CD14-positive monocyte (primary cell): ENCODE data around the gene TSPAN18. TPM values are rescaled to one million over a fixed set of nuclear protein-coding genes. Genes with fewer than 3 reads are reported as not detected.

ENCODE experiments used
- DNase-seq, 3 donors: peaks; one replicate each; pipeline ENCODE4 v3.0.0-alpha.2; 2011 to 2022
- H2AFZ ChIP-seq: 2 replicates; pipeline ENCODE4 v1.6.0; 2012; ENCODE audit warnings: mild to moderate bottlenecking, low read depth, low read length, inconsistent platforms; ENCODE audit not compliant: insufficient read depth, poor library complexity, severe bottlenecking
- H3K27ac ChIP-seq, 2 donors: 1 replicate in 1 of 2; 2 replicates in 1 of 2; pipeline ENCODE4 v1.5.1; 2012 to 2013; ENCODE audit warnings: low read length in 2 of 2, control low read depth in 1 of 2, inconsistent platforms in 1 of 2, low read depth in 1 of 2, mild to moderate bottlenecking in 1 of 2
- H3K27me3 ChIP-seq, 2 donors: one replicate each; pipeline versions ENCODE4 v1.6.0 to v1.6.1; 2011 to 2013; ENCODE audit warnings: low read length in 2 of 2; ENCODE audit not compliant: control insufficient read depth in 2 of 2, insufficient read depth in 2 of 2
- H3K36me3 ChIP-seq, 2 donors: replicated peaks in 1 of 2; 1 replicate in 1 of 2; 2 replicates in 1 of 2; pipeline versions ENCODE4 v1.5.1 to v1.6.1; 2012 to 2013; ENCODE audit warnings: low read length in 2 of 2, control low read depth in 1 of 2, inconsistent platforms in 1 of 2, mild to moderate bottlenecking in 1 of 2; ENCODE audit not compliant: insufficient read depth in 2 of 2, control insufficient read depth in 1 of 2
- H3K4me1 ChIP-seq, 2 donors: 1 replicate in 1 of 2; 2 replicates in 1 of 2; pipeline versions ENCODE4 v1.5.1 to v1.6.1; 2012 to 2013; ENCODE audit warnings: low read length in 2 of 2, control low read depth in 1 of 2, inconsistent platforms in 1 of 2, mild to moderate bottlenecking in 1 of 2, moderate library complexity in 1 of 2; ENCODE audit not compliant: insufficient read depth in 2 of 2, control insufficient read depth in 1 of 2
- H3K4me2 ChIP-seq: replicated peaks from 2 replicates; pipeline ENCODE3; 2012; ENCODE audit warnings: low read length, moderate library complexity, mild to moderate bottlenecking; ENCODE audit not compliant: poor library complexity, severe bottlenecking; ENCODE audit errors: extremely low read depth
- H3K4me3 ChIP-seq, 3 experiments: fragments of 200-600 bp in 1 of 3; sonication (generic) in 1 of 3; replicated peaks in 1 of 3; 1 replicate in 2 of 3; 2 replicates in 1 of 3; pipeline ENCODE4 v1.5.1; 2011 to 2013; ENCODE audit warnings: low read length in 3 of 3, mild to moderate bottlenecking in 3 of 3, control low read depth in 2 of 3, low read depth in 2 of 3, inconsistent platforms in 1 of 3, moderate library complexity in 1 of 3
- H3K79me2 ChIP-seq: 2 replicates; pipeline ENCODE4 v1.6.0; 2012; ENCODE audit warnings: mild to moderate bottlenecking, control low read depth, inconsistent platforms, low read length, moderate library complexity; ENCODE audit not compliant: insufficient read depth
- H3K9ac ChIP-seq: 2 replicates; pipeline ENCODE4 v1.6.0; 2017; ENCODE audit warnings: low read length, mild to moderate bottlenecking; ENCODE audit not compliant: insufficient read depth, poor library complexity, severe bottlenecking
- H3K9me3 ChIP-seq, 2 donors: replicated peaks in 1 of 2; 1 replicate in 1 of 2; 2 replicates in 1 of 2; pipeline versions ENCODE4 v1.5.1 to v1.6.1; 2012 to 2013; ENCODE audit warnings: low read length in 2 of 2, control low read depth in 1 of 2; ENCODE audit not compliant: control insufficient read depth in 1 of 2, insufficient read depth in 1 of 2
- H4K20me1 ChIP-seq: 2 replicates; pipeline ENCODE4 v1.6.0; 2012; ENCODE audit warnings: mild to moderate bottlenecking, low read length, control low read depth, moderate library complexity; ENCODE audit not compliant: insufficient read depth
- H3K27ac Mint-ChIP-seq, 7 donors: one replicate each; pipeline ENCODE4 v1.8.0; 2020; ENCODE audit warnings: mild to moderate bottlenecking in 7 of 7, mixed read lengths in 7 of 7, moderate library complexity in 6 of 7, inconsistent platforms in 2 of 7
- H3K27me3 Mint-ChIP-seq, 3 donors: one replicate each; pipeline ENCODE4 v1.8.0; 2021 to 2022; ENCODE audit warnings: low read depth in 3 of 3, mild to moderate bottlenecking in 3 of 3, mixed read lengths in 3 of 3, moderate library complexity in 3 of 3, inconsistent platforms in 1 of 3
- H3K36me3 Mint-ChIP-seq, 2 donors: one replicate each; pipeline ENCODE4 v1.8.0; 2020; ENCODE audit warnings: mixed read lengths in 2 of 2, inconsistent platforms in 1 of 2, mild to moderate bottlenecking in 1 of 2
- H3K4me1 Mint-ChIP-seq: one replicate; pipeline ENCODE4 v1.8.0; 2020; ENCODE audit warnings: mild to moderate bottlenecking, mixed read lengths
- H3K4me3 Mint-ChIP-seq, 2 donors: one replicate each; pipeline ENCODE4 v1.8.0; 2020; ENCODE audit warnings: mild to moderate bottlenecking in 2 of 2, mixed read lengths in 2 of 2, moderate library complexity in 1 of 2
- H3K9me3 Mint-ChIP-seq, 7 donors: one replicate each; pipeline ENCODE4 v1.8.0; 2020 to 2022; ENCODE audit warnings: mixed read lengths in 7 of 7, mild to moderate bottlenecking in 6 of 7, moderate library complexity in 6 of 7, inconsistent platforms in 2 of 7
- CTCF ChIP-seq: fragments of 200-600 bp; IDR thresholded peaks from one replicate; pipeline ENCODE4 v1.8.0; 2022; ENCODE audit warnings: antibody characterized with exemption, mild to moderate bottlenecking
- WGBS: methylation state at CpG from one replicate; pipeline ENCODE4 v1.1.5; 2013; ENCODE audit warnings: missing lambda C conversion rate; ENCODE audit not compliant: insufficient coverage; 5-methylcytosine and 5-hydroxymethylcytosine counted together
- intact Hi-C, 2 donors: fragments of 100-400 bp; cut with micrococcal nuclease; formaldehyde crosslinking; loops; one replicate each; pipeline versions ENCODE4 v1.15.0 to v1.15.1; 2023
- polyA plus RNA-seq, 3 donors: library from polyadenylated mRNA; depleted of rRNA in 1 of 3; unstranded in 2 of 3; stranded (reverse) in 1 of 3; fragments of 300-500 nt in 2 of 3; fragments of >200 nt in 1 of 3; fragmentation: Illumina TruSeq in 2 of 3; gene quantifications; 1 replicate in 2 of 3; 2 replicates in 1 of 3; pipeline ENCODE4 v1.2.3, GENCODE V29; 2012 to 2021

The TSPAN18 gene
- polyA plus RNA-seq, 3 donors, result not detected

DNA sequence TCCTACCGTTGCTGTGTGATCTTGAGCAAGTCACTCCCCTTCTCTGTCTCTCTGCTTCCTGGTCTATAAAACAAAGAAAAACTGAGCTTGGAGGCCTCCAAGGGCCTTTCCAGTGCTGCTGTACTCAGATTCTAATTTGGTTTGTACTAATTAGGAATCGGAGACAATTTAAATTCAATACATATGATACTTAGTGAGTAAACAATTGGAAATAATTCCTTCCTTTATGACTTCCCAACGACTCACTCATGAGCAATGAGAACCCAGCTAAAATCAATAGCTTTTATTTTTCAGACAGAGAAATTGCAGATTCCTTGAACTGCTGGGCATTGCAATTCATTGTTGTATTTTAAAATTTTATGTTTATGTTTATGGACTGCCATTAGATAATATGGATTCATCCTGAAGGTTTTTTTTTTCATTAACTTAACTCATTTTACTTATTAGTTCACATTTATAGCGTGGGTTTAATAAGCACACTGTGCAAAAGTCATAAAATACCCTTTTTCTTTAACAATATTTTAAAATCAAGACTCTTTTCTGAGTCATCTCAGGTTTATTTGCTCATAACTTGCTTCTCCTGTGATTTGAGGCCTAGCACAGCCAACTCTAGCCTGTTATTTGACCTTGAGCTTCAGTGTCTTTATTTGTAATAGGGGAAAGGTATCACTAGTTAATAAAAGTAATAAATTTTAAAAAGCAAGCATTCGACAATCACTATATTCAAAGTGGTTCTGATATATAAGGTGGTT lies 128.2 kb downstream of the TSPAN18 start:
- Histone ChIP-seq H4K20me1 (no peaks in the 10 kb centered on the region), H3K4me2 (no peak overlapping the region), H3K9me3 (no peaks in the 10 kb centered on the region), H3K79me2 (no peaks in the 10 kb centered on the region), H2AFZ (no peak overlapping the region), H3K36me3 (no peaks in the 10 kb centered on the region), H3K4me1 (no peaks in the 10 kb centered on the region), H3K4me3 (no peak overlapping the region), H3K9ac (no peak overlapping the region), H3K27ac (no peak overlapping the region), H3K27me3 (peaks cover 0 to 14% of the 10 kb centered on the region in 2 donors)
- intact Hi-C loops, result no loop called here
- WGBS, result 100% methylated on average over 2 of the region's 5 CpGs
- Mint-ChIP-seq H3K9me3 (no peaks in the 10 kb centered on the region), H3K27me3 (peaks cover 16 to 32% (median 25%) of the 10 kb centered on the region in 3 donors), H3K4me1 (peaks cover 4% of the 10 kb centered on the region), H3K36me3 (no peaks in the 10 kb centered on the region), H3K27ac (no peak overlapping the region), H3K4me3 (no peak overlapping the region)
- TF ChIP-seq CTCF, result no peak
- no peak for DNase-seq

DNA sequence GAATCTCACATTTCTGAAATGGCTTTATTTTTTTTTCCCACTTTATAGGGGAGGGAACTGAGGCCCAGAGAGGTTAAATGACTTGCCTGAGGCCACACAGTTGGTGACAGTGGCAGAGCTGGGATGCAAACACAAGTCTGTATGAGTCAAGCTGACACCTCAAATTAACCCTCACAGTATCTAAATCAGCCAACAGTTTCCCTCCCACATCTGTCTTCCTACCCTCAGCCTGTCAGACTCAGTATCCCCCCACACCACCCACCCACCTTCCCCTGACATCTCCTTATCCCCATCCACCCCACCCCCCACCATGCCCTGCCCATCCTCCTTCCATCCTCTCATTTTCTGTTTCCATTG lies 128.7 kb downstream of the TSPAN18 start:
- Histone ChIP-seq H2AFZ (no peak overlapping the region), H4K20me1 (no peaks in the 10 kb centered on the region), H3K27ac (no peak overlapping the region), H3K4me3 (no peak overlapping the region), H3K36me3 (no peaks in the 10 kb centered on the region), H3K9ac (no peak overlapping the region), H3K4me1 (no peaks in the 10 kb centered on the region), H3K79me2 (no peaks in the 10 kb centered on the region), H3K27me3 (peaks cover 0 to 19% of the 10 kb centered on the region in 2 donors), H3K4me2 (no peak overlapping the region), H3K9me3 (no peaks in the 10 kb centered on the region)
- H3K9me3 Mint-ChIP-seq, result no peaks in the 10 kb centered on the region
- no peaks in the 10 kb centered on the region for H3K36me3 Mint-ChIP-seq
- intact Hi-C loops, result no loop called here
- DNase-seq, result no peak
- TF ChIP-seq CTCF, result no peak
- no peak overlapping the region for H3K4me3 Mint-ChIP-seq
- peaks cover 18 to 38% (median 31%) of the 10 kb centered on the region in 3 donors for H3K27me3 Mint-ChIP-seq
- H3K4me1 Mint-ChIP-seq, result peaks cover 4% of the 10 kb centered on the region
- no peak overlapping the region for H3K27ac Mint-ChIP-seq
